ENCODE measurements around the gene SCAPER.
A peak's percentile ranks its signal among the peaks of the same experiment; 100 is the strongest.
"Not testable (repeated sequence)": the region's sequence is repeated elsewhere in the genome, so short reads cannot be mapped to it uniquely, and the experiment has no call there.

SCAPER gene

DNA sequence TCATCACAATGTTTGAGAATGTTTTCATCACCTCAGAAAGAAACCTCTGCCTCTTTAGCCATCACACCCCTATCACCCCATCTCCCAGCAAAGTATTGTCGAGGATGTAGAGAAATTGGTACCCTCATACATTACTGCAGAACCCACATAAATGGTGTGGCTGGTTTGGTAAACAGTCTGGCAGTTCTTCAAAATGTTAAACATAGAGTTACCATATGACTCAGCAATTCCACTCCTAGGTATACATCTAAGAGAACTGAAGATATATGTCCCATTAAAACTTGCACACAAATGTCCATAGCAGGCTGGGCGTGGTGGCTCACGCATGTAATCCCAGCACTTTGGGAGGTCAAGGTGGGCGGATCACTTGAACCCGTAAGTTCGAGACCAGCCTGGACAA is 585.1 kb downstream of the SCAPER start:
- DNase-seq (ENCODE audit: low spot score), result no peak
- peaks cover 0 to 3% of the 10 kb centered on the region in 2 donors for H3K4me1 ChIP-seq (ENCODE audit: control insufficient read depth in 2 of 2, insufficient read depth in 1 of 2, low read depth in 1 of 2, low read length in 2 of 2)
- no peak overlapping the region for H3K14ac ChIP-seq (ENCODE audit: low read length)
- H3K79me1 ChIP-seq (ENCODE audit: low read depth, low read length), result no peaks in the 10 kb centered on the region
- no CpG with 5 or more reads among the region's 6 CpGs for WGBS, 2 donors (ENCODE audit: extremely low coverage in 2 of 2, insufficient read length in 2 of 2, insufficient replicate concordance in 1 of 2)
- no peak overlapping the region for H3K4ac ChIP-seq (ENCODE audit: low read length)
- no peak overlapping the region for H3K18ac ChIP-seq (ENCODE audit: low read length)
- no peak overlapping the region for H3K4me2 ChIP-seq (ENCODE audit: insufficient read depth, low read length, poor library complexity, severe bottlenecking)
- H3K9ac ChIP-seq (ENCODE audit: low read depth, low read length, poor library complexity), result no peak overlapping the region
- no peak overlapping the region for H2BK120ac ChIP-seq (ENCODE audit: low read depth, low read length)
- no peak overlapping the region for H2BK15ac ChIP-seq (ENCODE audit: low read length)
- H3K27ac ChIP-seq (replicated peaks; ENCODE audit: low read length), result no peak overlapping the region
- H2AK5ac ChIP-seq (ENCODE audit: low read depth, low read length), result no peak overlapping the region
- H2BK5ac ChIP-seq (ENCODE audit: low read length), result no peak overlapping the region
- H3K23ac ChIP-seq (ENCODE audit: low read depth, low read length, poor library complexity), result no peak overlapping the region
- no peaks in the 10 kb centered on the region for H3K9me3 ChIP-seq (replicated peaks in 1 of 2; ENCODE audit: control insufficient read depth in 2 of 2, insufficient read depth in 1 of 2, low read depth in 1 of 2, low read length in 2 of 2)
- H3K4me3 ChIP-seq (ENCODE audit: low read length in 2 of 2), result no peak overlapping the region
- no peak overlapping the region for H4K91ac ChIP-seq (ENCODE audit: low read depth, low read length, poor library complexity)
- no peaks in the 10 kb centered on the region for H3K36me3 ChIP-seq (replicated peaks in 1 of 2; ENCODE audit: control insufficient read depth in 2 of 2, insufficient read depth in 2 of 2, low read length in 2 of 2)
- H2BK12ac ChIP-seq (ENCODE audit: low read length), result no peak overlapping the region
- H3K27me3 ChIP-seq (ENCODE audit: control insufficient read depth in 3 of 3, insufficient read depth in 3 of 3, low read depth in 1 of 3, low read length in 3 of 3), result peaks cover 0 to 52% (median 0%) of the 10 kb centered on the region in 3 experiments
- no peak overlapping the region for H4K8ac ChIP-seq (ENCODE audit: low read depth, low read length)
- no peak overlapping the region for H2AFZ ChIP-seq (ENCODE audit: low read length)

DNA sequence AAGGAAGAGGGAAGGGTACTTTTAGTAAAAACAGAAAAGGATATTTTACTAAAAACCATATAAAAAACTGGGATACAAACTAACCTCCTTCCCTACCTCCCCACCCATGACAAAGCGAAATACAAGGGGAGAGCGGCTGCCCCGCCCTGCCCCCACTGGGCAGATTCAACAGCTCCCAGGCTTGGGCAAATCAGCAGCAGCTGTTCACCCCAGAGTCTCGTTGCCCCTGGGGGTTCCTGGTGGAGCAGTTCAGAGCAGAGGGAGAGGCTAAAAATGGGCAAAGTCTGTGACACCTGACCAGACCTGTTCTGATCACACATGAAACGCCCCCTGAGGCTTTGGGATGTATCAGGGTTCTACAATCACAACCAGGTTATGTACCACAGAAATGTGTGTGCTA is 591.4 kb downstream of the SCAPER start:
- Histone ChIP-seq H3K79me1 (ENCODE audit: low read depth, low read length) (no peaks in the 10 kb centered on the region), H2AK5ac (ENCODE audit: low read depth, low read length) (no peak overlapping the region), H3K9me3 (replicated peaks in 1 of 2; ENCODE audit: control insufficient read depth in 2 of 2, insufficient read depth in 1 of 2, low read depth in 1 of 2, low read length in 2 of 2) (no peaks in the 10 kb centered on the region), H3K36me3 (replicated peaks in 1 of 2; ENCODE audit: control insufficient read depth in 2 of 2, insufficient read depth in 2 of 2, low read length in 2 of 2) (no peaks in the 10 kb centered on the region), H2BK12ac (ENCODE audit: low read length) (no peak overlapping the region), H3K27me3 (ENCODE audit: control insufficient read depth in 3 of 3, insufficient read depth in 3 of 3, low read depth in 1 of 3, low read length in 3 of 3) (peaks cover 0 to 38% (median 0%) of the 10 kb centered on the region in 3 experiments), H3K14ac (ENCODE audit: low read length) (no peak overlapping the region), H3K4me3 (ENCODE audit: low read length in 2 of 2) (no peak overlapping the region), H3K4ac (ENCODE audit: low read length) (no peak overlapping the region), H4K91ac (ENCODE audit: low read depth, low read length, poor library complexity) (no peak overlapping the region), H3K27ac (replicated peaks; ENCODE audit: low read length) (no peak overlapping the region), H3K4me1 (ENCODE audit: control insufficient read depth in 2 of 2, insufficient read depth in 1 of 2, low read depth in 1 of 2, low read length in 2 of 2) (peaks cover 2 to 6% of the 10 kb centered on the region in 2 donors), H2BK120ac (ENCODE audit: low read depth, low read length) (no peak overlapping the region), H2BK15ac (ENCODE audit: low read length) (no peak overlapping the region), H3K9ac (ENCODE audit: low read depth, low read length, poor library complexity) (no peak overlapping the region), H2AFZ (ENCODE audit: low read length) (no peak overlapping the region), H3K23ac (ENCODE audit: low read depth, low read length, poor library complexity) (no peak overlapping the region), H4K8ac (ENCODE audit: low read depth, low read length) (no peak overlapping the region), H3K18ac (ENCODE audit: low read length) (no peak overlapping the region), H3K4me2 (ENCODE audit: insufficient read depth, low read length, poor library complexity, severe bottlenecking) (no peak overlapping the region), H2BK5ac (ENCODE audit: low read length) (no peak overlapping the region)
- DNase-seq (ENCODE audit: low spot score), result no peak
- WGBS, 2 donors (ENCODE audit: extremely low coverage in 2 of 2, insufficient read length in 2 of 2, insufficient replicate concordance in 1 of 2), result no CpG with 5 or more reads among the region's 5 CpGs

DNA sequence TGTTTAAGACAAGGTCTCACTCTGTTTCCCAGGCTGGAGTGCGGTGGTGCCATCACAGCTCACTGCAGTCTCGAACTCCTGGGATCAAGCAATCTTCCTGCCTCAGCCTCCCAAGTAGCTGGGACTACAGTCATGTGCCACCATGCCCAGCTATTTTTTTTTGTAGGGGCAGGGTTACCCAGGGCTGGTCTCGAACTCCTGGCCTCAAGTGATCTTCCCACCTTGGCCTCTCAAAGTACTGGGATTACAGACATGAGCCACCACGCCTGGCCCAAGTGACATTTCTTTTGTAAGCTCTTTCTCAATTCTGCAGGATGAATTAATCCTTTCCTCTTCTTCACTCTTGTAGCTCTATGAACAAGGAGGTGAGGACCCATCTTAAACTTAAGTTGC is 592.0 kb downstream of the SCAPER start:
- not testable (repeated sequence) for H2BK15ac ChIP-seq (ENCODE audit: low read length); H3K9me3 ChIP-seq (replicated peaks in 1 of 2; ENCODE audit: control insufficient read depth in 2 of 2, insufficient read depth in 1 of 2, low read depth in 1 of 2, low read length in 2 of 2); H3K36me3 ChIP-seq (replicated peaks in 1 of 2; ENCODE audit: control insufficient read depth in 2 of 2, insufficient read depth in 2 of 2, low read length in 2 of 2); H2AK5ac ChIP-seq (ENCODE audit: low read depth, low read length); H3K27ac ChIP-seq (replicated peaks; ENCODE audit: low read length); H2BK5ac ChIP-seq (ENCODE audit: low read length); H3K4ac ChIP-seq (ENCODE audit: low read length); H4K91ac ChIP-seq (ENCODE audit: low read depth, low read length, poor library complexity); H2BK12ac ChIP-seq (ENCODE audit: low read length); H3K18ac ChIP-seq (ENCODE audit: low read length); H2AFZ ChIP-seq (ENCODE audit: low read length); H3K23ac ChIP-seq (ENCODE audit: low read depth, low read length, poor library complexity); H3K14ac ChIP-seq (ENCODE audit: low read length); H3K79me1 ChIP-seq (ENCODE audit: low read depth, low read length); DNase-seq (ENCODE audit: low spot score); H3K4me3 ChIP-seq (ENCODE audit: low read length in 2 of 2); H3K9ac ChIP-seq (ENCODE audit: low read depth, low read length, poor library complexity); H3K4me1 ChIP-seq (ENCODE audit: control insufficient read depth in 2 of 2, insufficient read depth in 1 of 2, low read depth in 1 of 2, low read length in 2 of 2); H4K8ac ChIP-seq (ENCODE audit: low read depth, low read length); H2BK120ac ChIP-seq (ENCODE audit: low read depth, low read length); H3K4me2 ChIP-seq (ENCODE audit: insufficient read depth, low read length, poor library complexity, severe bottlenecking)
- no CpG with 5 or more reads among the region's 4 CpGs for WGBS, 2 donors (ENCODE audit: extremely low coverage in 2 of 2, insufficient read length in 2 of 2, insufficient replicate concordance in 1 of 2)
- H3K27me3 ChIP-seq (ENCODE audit: control insufficient read depth in 3 of 3, insufficient read depth in 3 of 3, low read depth in 1 of 3, low read length in 3 of 3), result peaks cover 0 to 38% (median 0%) of the 10 kb centered on the region in 3 experiments

DNA sequence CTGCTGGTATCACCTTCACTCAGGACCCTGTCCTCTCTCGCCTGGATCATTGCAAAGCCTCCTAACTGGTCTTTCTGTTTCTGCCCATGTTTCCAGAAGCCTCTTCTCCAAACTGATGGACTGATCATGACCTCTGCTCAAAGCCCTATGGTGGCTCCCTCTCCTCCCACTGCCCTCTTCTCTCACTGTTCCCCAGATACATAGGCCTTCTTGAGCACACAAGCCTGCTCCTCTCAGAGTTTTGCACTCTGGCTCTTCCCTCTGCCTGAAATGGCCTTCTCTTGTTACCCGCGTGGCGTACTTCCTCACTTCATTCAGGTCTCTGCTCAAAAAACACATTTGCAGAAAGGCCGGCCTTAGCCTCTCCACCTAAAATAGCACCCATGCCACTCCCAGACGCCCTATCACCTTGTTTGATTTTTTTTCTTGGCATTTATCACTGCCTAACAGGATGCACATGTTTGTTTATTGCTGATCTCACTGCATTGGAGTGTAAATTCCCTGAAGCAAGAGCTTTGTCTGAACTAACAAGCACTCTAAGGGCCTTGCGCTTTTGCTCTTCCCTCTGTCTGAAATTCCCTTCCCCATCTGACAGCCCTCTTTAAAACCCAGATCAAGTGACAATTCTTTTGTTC is 592.5 kb downstream of the SCAPER start:
- no CpG with 5 or more reads among the region's 7 CpGs for WGBS, 2 donors (ENCODE audit: extremely low coverage in 2 of 2, insufficient read length in 2 of 2, insufficient replicate concordance in 1 of 2)
- Histone ChIP-seq H3K9ac (ENCODE audit: low read depth, low read length, poor library complexity) (no peak overlapping the region), H4K8ac (ENCODE audit: low read depth, low read length) (no peak overlapping the region), H2BK5ac (ENCODE audit: low read length) (no peak overlapping the region), H3K9me3 (replicated peaks in 1 of 2; ENCODE audit: control insufficient read depth in 2 of 2, insufficient read depth in 1 of 2, low read depth in 1 of 2, low read length in 2 of 2) (no peaks in the 10 kb centered on the region), H4K91ac (ENCODE audit: low read depth, low read length, poor library complexity) (no peak overlapping the region), H3K79me1 (ENCODE audit: low read depth, low read length) (no peaks in the 10 kb centered on the region), H3K4me1 (ENCODE audit: control insufficient read depth in 2 of 2, insufficient read depth in 1 of 2, low read depth in 1 of 2, low read length in 2 of 2) (peaks cover 2 to 6% of the 10 kb centered on the region in 2 donors), H3K18ac (ENCODE audit: low read length) (no peak overlapping the region), H3K27ac (replicated peaks; ENCODE audit: low read length) (no peak overlapping the region), H3K36me3 (replicated peaks in 1 of 2; ENCODE audit: control insufficient read depth in 2 of 2, insufficient read depth in 2 of 2, low read length in 2 of 2) (no peaks in the 10 kb centered on the region), H2AK5ac (ENCODE audit: low read depth, low read length) (no peak overlapping the region), H2BK15ac (ENCODE audit: low read length) (peak overlapping the region; percentile 77), H3K4me3 (ENCODE audit: low read length in 2 of 2) (no peak overlapping the region), H3K4ac (ENCODE audit: low read length) (no peak overlapping the region), H2AFZ (ENCODE audit: low read length) (no peak overlapping the region), H3K23ac (ENCODE audit: low read depth, low read length, poor library complexity) (no peak overlapping the region), H2BK12ac (ENCODE audit: low read length) (no peak overlapping the region), H3K4me2 (ENCODE audit: insufficient read depth, low read length, poor library complexity, severe bottlenecking) (no peak overlapping the region), H2BK120ac (ENCODE audit: low read depth, low read length) (no peak overlapping the region), H3K14ac (ENCODE audit: low read length) (no peak overlapping the region), H3K27me3 (ENCODE audit: control insufficient read depth in 3 of 3, insufficient read depth in 3 of 3, low read depth in 1 of 3, low read length in 3 of 3) (peaks cover 0 to 33% (median 0%) of the 10 kb centered on the region in 3 experiments)
- DNase-seq (ENCODE audit: low spot score), result no peak

All from neuronal stem cell (in vitro differentiated cells).